Keratinocyte (primary cell): ENCODE data around the gene SMPD3. TPM values are rescaled to one million over a fixed set of nuclear protein-coding genes. Genes with fewer than 3 reads are reported as not detected.

Experiments
- DNase-seq: peaks from one replicate; pipeline ENCODE4 v3.0.0-alpha.2; 2011; ENCODE audit warnings: low read depth, missing footprints, low spot score
- FAIRE-seq: peaks from 2 replicates; lab custom pipeline; 2011; peaks lifted over from hg19 to GRCh38; lab: Jason Lieb, UNC
- H2AFZ ChIP-seq: 2 replicates; pipeline ENCODE4 v1.6.0; 2012; ENCODE audit warnings: low read length, control low read depth, inconsistent platforms; ENCODE audit not compliant: control insufficient read depth
- H3K27ac ChIP-seq: 2 replicates; pipeline ENCODE4 v1.5.1; 2011; ENCODE audit warnings: low read length; ENCODE audit not compliant: control insufficient read depth, insufficient read depth
- H3K27me3 ChIP-seq: 3 replicates; pipeline ENCODE4 v1.6.0; 2011; ENCODE audit warnings: low read length; ENCODE audit not compliant: control insufficient read depth, insufficient read depth; ENCODE audit errors: extremely low read depth
- H3K36me3 ChIP-seq, 2 experiments: 2 replicates in 1 of 2; 3 replicates in 1 of 2; pipeline ENCODE4 v1.5.1; 2011; ENCODE audit warnings: low read length in 2 of 2, mild to moderate bottlenecking in 1 of 2; ENCODE audit not compliant: control insufficient read depth in 2 of 2, insufficient read depth in 2 of 2; ENCODE audit errors: extremely low read depth in 1 of 2
- H3K4me1 ChIP-seq: 3 replicates; pipeline ENCODE4 v1.5.1; 2011; ENCODE audit warnings: low read length; ENCODE audit not compliant: control insufficient read depth, insufficient read depth; ENCODE audit errors: extremely low read depth
- H3K4me2 ChIP-seq: 3 replicates; pipeline ENCODE4 v1.6.0; 2011; ENCODE audit warnings: low read depth, low read length; ENCODE audit not compliant: control insufficient read depth, insufficient read depth; ENCODE audit errors: extremely low read depth
- H3K4me3 ChIP-seq, 3 experiments: fragments of 200-600 bp in 1 of 3; sonication (generic) in 1 of 3; 2 replicates in 2 of 3; 3 replicates in 1 of 3; pipeline ENCODE4 v1.5.1; 2011 to 2016; ENCODE audit warnings: low read length in 3 of 3, mild to moderate bottlenecking in 3 of 3, control low read depth in 2 of 3, inconsistent platforms in 1 of 3, low read depth in 1 of 3, mixed read lengths in 1 of 3, mixed run types in 1 of 3, moderate library complexity in 1 of 3; ENCODE audit not compliant: control insufficient read depth in 2 of 3, insufficient read depth in 2 of 3; ENCODE audit errors: extremely low read depth in 1 of 3
- H3K79me2 ChIP-seq: 2 replicates; pipeline ENCODE4 v1.6.0; 2012; ENCODE audit warnings: low read length; ENCODE audit not compliant: control insufficient read depth, insufficient read depth
- H3K9ac ChIP-seq: 3 replicates; pipeline ENCODE4 v1.6.0; 2011; ENCODE audit warnings: low read length; ENCODE audit not compliant: control insufficient read depth, insufficient read depth; ENCODE audit errors: extremely low read depth
- H3K9me1 ChIP-seq: 3 replicates; pipeline ENCODE4 v1.6.0; 2011; ENCODE audit warnings: low read length; ENCODE audit not compliant: control insufficient read depth, insufficient read depth; ENCODE audit errors: extremely low read depth
- H3K9me3 ChIP-seq: 2 replicates; pipeline ENCODE4 v1.5.1; 2012; ENCODE audit warnings: low read depth, low read length; ENCODE audit not compliant: control insufficient read depth
- H4K20me1 ChIP-seq: 3 replicates; pipeline ENCODE4 v1.6.0; 2011; ENCODE audit warnings: low read length; ENCODE audit not compliant: control insufficient read depth, insufficient read depth; ENCODE audit errors: extremely low read depth
- CTCF ChIP-seq, 3 experiments: IDR thresholded peaks in 1 of 3; conservative IDR thresholded peaks in 1 of 3; optimal IDR thresholded peaks in 1 of 3; 2 replicates in 2 of 3; 3 replicates in 1 of 3; pipeline versions ENCODE3 to v1.5.1; 2011; ENCODE audit warnings: low read length in 3 of 3, mild to moderate bottlenecking in 3 of 3, moderate library complexity in 2 of 3, control low read depth in 1 of 3, inconsistent platforms in 1 of 3; ENCODE audit not compliant: insufficient read depth in 2 of 3; ENCODE audit errors: extremely low read depth in 1 of 3
- EZH2 ChIP-seq: IDR thresholded peaks from one replicate; pipeline ENCODE4 v1.6.1; 2012; ENCODE audit warnings: inconsistent platforms, mild to moderate bottlenecking, low read length, moderate library complexity
- dilution Hi-C: fragments of 300-500 bp; cut with MboI; formaldehyde crosslinking; loops from one replicate; pipeline ENCODE4 v1.7.0; 2020; ENCODE audit warnings: low sequenced_read_pairs; ENCODE audit not compliant: extremely low pct_ligation_motif_present
- polyA plus RNA-seq, 5 experiments: library from polyadenylated mRNA; depleted of rRNA in 3 of 5; stranded (reverse) in 3 of 5; stranded (forward) in 1 of 5; unstranded in 1 of 5; fragments of >200 nt; gene quantifications; 1 replicate in 1 of 5; 2 replicates in 3 of 5; 3 replicates in 1 of 5; pipeline versions ENCODE4 v1.2.1 to v1.2.3, GENCODE V29; 2011 to 2012; ENCODE audit warnings: missing spikeins in 2 of 5, low read depth in 1 of 5, low replicate concordance in 1 of 5

The SMPD3 gene
- polyA plus RNA-seq, 1 donor (not counting 4 experiments of a cell fraction or from before 2014, with no cell fraction given), result 0.34 TPM

DNA sequence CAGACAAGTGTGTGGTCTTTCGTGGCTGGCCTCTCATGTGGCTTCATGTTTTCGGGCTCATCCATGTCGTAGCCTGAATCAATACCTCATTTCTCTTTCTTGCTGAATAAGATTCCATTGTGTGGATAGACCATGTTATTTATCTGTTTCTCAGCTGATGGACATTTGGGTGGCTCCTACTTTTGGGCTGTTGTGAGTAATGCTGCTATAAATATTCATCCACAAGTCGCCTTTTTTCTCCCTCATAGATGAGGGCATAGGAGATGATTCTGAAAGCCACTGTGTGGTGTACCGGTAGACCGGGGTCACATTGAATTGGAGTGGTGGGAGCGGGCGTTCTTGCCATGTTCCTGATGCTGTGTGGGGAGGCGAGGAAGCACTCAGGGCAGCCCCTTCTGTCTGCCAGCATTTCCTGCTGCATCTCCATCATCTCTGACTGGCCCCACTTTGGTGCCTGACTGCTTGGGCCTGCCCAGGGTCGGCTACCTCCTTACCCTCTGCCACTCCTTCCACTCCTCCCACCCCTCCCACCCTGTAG is 97.4 kb downstream of the SMPD3 start:
- no peak overlapping the region for H3K4me2 ChIP-seq
- peaks cover 25 to 27% of the 10 kb centered on the region in 2 experiments for H3K36me3 ChIP-seq
- H3K27ac ChIP-seq, result no peak overlapping the region
- H3K9ac ChIP-seq, result no peak overlapping the region
- H4K20me1 ChIP-seq, result peaks cover 4% of the 10 kb centered on the region
- H3K9me1 ChIP-seq, result no peaks in the 10 kb centered on the region
- no peaks in the 10 kb centered on the region for H3K9me3 ChIP-seq
- DNase-seq, result no peak
- H2AFZ ChIP-seq, result no peak overlapping the region
- H3K4me1 ChIP-seq, result peaks cover 7% of the 10 kb centered on the region
- dilution Hi-C loops, result no loop called here
- no peak overlapping the region for H3K4me3 ChIP-seq
- H3K27me3 ChIP-seq, result no peaks in the 10 kb centered on the region
- H3K79me2 ChIP-seq, result no peaks in the 10 kb centered on the region
- FAIRE-seq, result no peak
- TF ChIP-seq CTCF (optimal IDR thresholded peaks at IDR 0.05 in 1 of 3, IDR thresholded peaks at IDR 0.05 in 1 of 3, conservative IDR thresholded peaks at IDR 0.05 in 1 of 3; ENCODE audit: extremely low read depth in 1 of 3, insufficient read depth in 2 of 3, low read length in 3 of 3), result no peak
- no peak for TF ChIP-seq EZH2

DNA sequence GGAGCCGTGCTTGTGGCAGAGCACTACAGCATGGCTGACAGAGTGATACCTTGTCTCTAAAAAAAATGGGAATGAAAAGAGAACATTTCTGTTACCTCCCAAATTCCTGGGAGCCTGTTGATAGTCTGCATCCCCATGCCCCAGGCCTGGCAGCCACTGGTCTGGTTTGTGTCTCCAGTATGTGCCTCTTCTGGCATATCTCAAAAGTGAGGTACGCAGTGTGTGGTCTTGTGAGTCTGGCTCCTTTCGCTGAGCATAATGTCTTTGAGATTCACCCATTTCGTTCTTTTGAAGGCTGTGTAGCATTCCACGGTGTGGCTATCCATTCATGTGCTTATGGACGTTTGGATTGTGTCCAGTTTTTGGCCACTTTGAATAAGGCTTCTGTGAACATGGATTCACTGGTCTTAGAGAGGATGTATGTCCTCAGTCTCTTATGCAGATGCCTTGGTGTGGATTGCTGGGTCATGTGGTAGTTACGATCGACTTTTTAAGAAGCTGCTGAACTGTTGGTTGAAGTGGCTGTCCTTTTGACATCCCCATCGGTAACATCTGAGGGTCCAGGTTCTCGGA is 98.4 kb downstream of the SMPD3 start:
- H3K9me1 ChIP-seq, result no peaks in the 10 kb centered on the region
- no peak overlapping the region for H3K4me2 ChIP-seq
- no peak for FAIRE-seq
- TF ChIP-seq CTCF (optimal IDR thresholded peaks at IDR 0.05 in 1 of 3, IDR thresholded peaks at IDR 0.05 in 1 of 3, conservative IDR thresholded peaks at IDR 0.05 in 1 of 3; ENCODE audit: extremely low read depth in 1 of 3, insufficient read depth in 2 of 3, low read length in 3 of 3) (no peak), EZH2 (no peak)
- H3K9me3 ChIP-seq, result no peaks in the 10 kb centered on the region
- peaks cover 7% of the 10 kb centered on the region for H3K4me1 ChIP-seq
- dilution Hi-C loops, result no loop called here
- no peak for DNase-seq
- H4K20me1 ChIP-seq, result peaks cover 4% of the 10 kb centered on the region
- no peaks in the 10 kb centered on the region for H3K79me2 ChIP-seq
- no peaks in the 10 kb centered on the region for H3K27me3 ChIP-seq
- no peak overlapping the region for H3K27ac ChIP-seq
- H3K36me3 ChIP-seq, result peaks cover 24 to 31% of the 10 kb centered on the region in 2 experiments
- no peak overlapping the region for H3K9ac ChIP-seq
- H2AFZ ChIP-seq, result no peak overlapping the region
- no peak overlapping the region for H3K4me3 ChIP-seq
